Measurements from ENCODE around the gene PI4KB.

Gene PI4KB

GRCh38 chr1:151311589-151312331 lies 15.5 kb downstream of the PI4KB start:
- H3K27me3 ChIP-seq (ENCODE audit: control insufficient read depth in 1 of 2, insufficient read depth in 1 of 2, low read length in 2 of 2), result no peaks in the 10 kb centered on the region
- H2BK12ac ChIP-seq (ENCODE audit: low read length in 2 of 2), result peak overlapping the region in 1 of 2 experiments; percentile 9
- H3K4me2 ChIP-seq (ENCODE audit: low read length, poor library complexity, severe bottlenecking), result no peak overlapping the region
- H3K4me3 ChIP-seq (ENCODE audit: insufficient read depth in 1 of 2, low read depth in 1 of 2, low read length in 2 of 2), result peak overlapping the region in 1 of 2 experiments; percentile 48
- H4K91ac ChIP-seq (ENCODE audit: low read length), result no peak overlapping the region
- H3K23ac ChIP-seq (ENCODE audit: low read length in 2 of 2), result no peak overlapping the region
- H3K79me1 ChIP-seq (replicated peaks; ENCODE audit: low read length, poor library complexity, severe bottlenecking), result peaks cover 27% of the 10 kb centered on the region
- H2AFZ ChIP-seq (ENCODE audit: low read depth, low read length), result no peak overlapping the region
- no peak overlapping the region for H4K8ac ChIP-seq (ENCODE audit: low read length)
- peak overlapping the region; percentile 59 for H2BK120ac ChIP-seq (ENCODE audit: low read depth, low read length)
- H2BK5ac ChIP-seq (ENCODE audit: low read depth, low read length, poor library complexity, severe bottlenecking), result no peak overlapping the region
- H3K9ac ChIP-seq (ENCODE audit: low read length), result peak overlapping the region; percentile 86
- H3K18ac ChIP-seq (ENCODE audit: low read depth in 1 of 2, low read length in 2 of 2), result peak overlapping the region; percentile 17 to 44
- H2AK5ac ChIP-seq (ENCODE audit: low read length, severe bottlenecking), result peak overlapping the region; percentile 49
- no peak overlapping the region for H2BK15ac ChIP-seq (ENCODE audit: low read depth, poor library complexity, severe bottlenecking)
- no peaks in the 10 kb centered on the region for H3K9me3 ChIP-seq (ENCODE audit: control insufficient read depth, low read length)
- no peak overlapping the region for H3K14ac ChIP-seq (ENCODE audit: low read length in 2 of 2)
- peaks cover 30% of the 10 kb centered on the region for H3K4me1 ChIP-seq (ENCODE audit: control insufficient read depth, insufficient read depth, low read depth, low read length)
- H3K36me3 ChIP-seq (ENCODE audit: control insufficient read depth in 1 of 2, insufficient read depth in 2 of 2, low read depth in 1 of 2, low read length in 2 of 2), result peaks cover 29 to 55% of the 10 kb centered on the region in 2 experiments
- 27% methylated on average over 7 of the region's 7 CpGs for WGBS
- DNase-seq, result peak; percentile 100
- peak overlapping the region; percentile 89 for H3K27ac ChIP-seq (ENCODE audit: low read length, poor library complexity, severe bottlenecking)
- peak overlapping the region in 1 of 2 experiments; percentile 64 for H3K4ac ChIP-seq (ENCODE audit: low read depth in 1 of 2, low read length in 2 of 2)

GRCh38 chr1:151311011-151311410 lies 16.2 kb downstream of the PI4KB start:
- Histone ChIP-seq H3K4me2 (ENCODE audit: low read length, poor library complexity, severe bottlenecking) (no peak overlapping the region), H2AK5ac (ENCODE audit: low read length, severe bottlenecking) (peak overlapping the region; percentile 10), H2AFZ (ENCODE audit: low read depth, low read length) (no peak overlapping the region), H2BK120ac (ENCODE audit: low read depth, low read length) (no peak overlapping the region), H3K36me3 (ENCODE audit: control insufficient read depth in 1 of 2, insufficient read depth in 2 of 2, low read depth in 1 of 2, low read length in 2 of 2) (peaks cover 31 to 55% of the 10 kb centered on the region in 2 experiments), H2BK5ac (ENCODE audit: low read depth, low read length, poor library complexity, severe bottlenecking) (no peak overlapping the region), H2BK12ac (ENCODE audit: low read length in 2 of 2) (no peak overlapping the region), H3K4ac (ENCODE audit: low read depth in 1 of 2, low read length in 2 of 2) (no peak overlapping the region), H3K27me3 (ENCODE audit: control insufficient read depth in 1 of 2, insufficient read depth in 1 of 2, low read length in 2 of 2) (no peaks in the 10 kb centered on the region), H3K4me3 (ENCODE audit: insufficient read depth in 1 of 2, low read depth in 1 of 2, low read length in 2 of 2) (peak overlapping the region in 1 of 2 experiments; percentile 30), H3K4me1 (ENCODE audit: control insufficient read depth, insufficient read depth, low read depth, low read length) (peaks cover 30% of the 10 kb centered on the region), H3K9me3 (ENCODE audit: control insufficient read depth, low read length) (no peaks in the 10 kb centered on the region), H3K79me1 (replicated peaks; ENCODE audit: low read length, poor library complexity, severe bottlenecking) (peaks cover 25% of the 10 kb centered on the region), H3K9ac (ENCODE audit: low read length) (peak overlapping the region; percentile 73), H4K91ac (ENCODE audit: low read length) (no peak overlapping the region), H3K23ac (ENCODE audit: low read length in 2 of 2) (no peak overlapping the region), H3K14ac (ENCODE audit: low read length in 2 of 2) (peak overlapping the region in 1 of 2 experiments; percentile 86), H4K8ac (ENCODE audit: low read length) (no peak overlapping the region), H3K27ac (ENCODE audit: low read length, poor library complexity, severe bottlenecking) (peak overlapping the region; percentile 64), H2BK15ac (ENCODE audit: low read depth, poor library complexity, severe bottlenecking) (no peak overlapping the region), H3K18ac (ENCODE audit: low read depth in 1 of 2, low read length in 2 of 2) (peak overlapping the region in 1 of 2 experiments; percentile 1)
- WGBS, result 75% methylated on average over 4 of the region's 4 CpGs
- peak; percentile 55 for DNase-seq

GRCh38 chr1:151309811-151310323 lies 17.3 kb downstream of the PI4KB start:
- 49% methylated on average over 7 of the region's 7 CpGs for WGBS

GRCh38 chr1:151294742-151295462 lies 32.3 kb downstream of the PI4KB start:
- Histone ChIP-seq H3K9ac (ENCODE audit: low read length) (no peak overlapping the region), H3K18ac (ENCODE audit: low read depth in 1 of 2, low read length in 2 of 2) (no peak overlapping the region), H2BK12ac (ENCODE audit: low read length in 2 of 2) (no peak overlapping the region), H3K4ac (ENCODE audit: low read depth in 1 of 2, low read length in 2 of 2) (no peak overlapping the region), H4K91ac (ENCODE audit: low read length) (no peak overlapping the region), H3K4me3 (ENCODE audit: insufficient read depth in 1 of 2, low read depth in 1 of 2, low read length in 2 of 2) (no peak overlapping the region), H2BK15ac (ENCODE audit: low read depth, poor library complexity, severe bottlenecking) (no peak overlapping the region), H3K27me3 (ENCODE audit: control insufficient read depth in 1 of 2, insufficient read depth in 1 of 2, low read length in 2 of 2) (no peaks in the 10 kb centered on the region), H2AFZ (ENCODE audit: low read depth, low read length) (no peak overlapping the region), H3K23ac (ENCODE audit: low read length in 2 of 2) (no peak overlapping the region), H3K4me1 (ENCODE audit: control insufficient read depth, insufficient read depth, low read depth, low read length) (no peaks in the 10 kb centered on the region), H3K9me3 (ENCODE audit: control insufficient read depth, low read length) (no peaks in the 10 kb centered on the region), H3K27ac (ENCODE audit: low read length, poor library complexity, severe bottlenecking) (no peak overlapping the region), H3K79me1 (replicated peaks; ENCODE audit: low read length, poor library complexity, severe bottlenecking) (peaks cover 15% of the 10 kb centered on the region), H3K36me3 (ENCODE audit: control insufficient read depth in 1 of 2, insufficient read depth in 2 of 2, low read depth in 1 of 2, low read length in 2 of 2) (peaks cover 77 to 92% of the 10 kb centered on the region in 2 experiments), H2BK120ac (ENCODE audit: low read depth, low read length) (no peak overlapping the region), H4K8ac (ENCODE audit: low read length) (no peak overlapping the region), H2BK5ac (ENCODE audit: low read depth, low read length, poor library complexity, severe bottlenecking) (no peak overlapping the region), H3K14ac (ENCODE audit: low read length in 2 of 2) (no peak overlapping the region), H2AK5ac (ENCODE audit: low read length, severe bottlenecking) (no peak overlapping the region), H3K4me2 (ENCODE audit: low read length, poor library complexity, severe bottlenecking) (no peak overlapping the region)
- DNase-seq, result no peak
- WGBS, result 89% methylated on average over 2 of the region's 2 CpGs

More at GRCh38 chr1:151309811-151310323, 17.3 kb downstream of the PI4KB start:
- Histone ChIP-seq H3K27ac (ENCODE audit: low read length, poor library complexity, severe bottlenecking) (peak overlapping the region; percentile 78), H3K36me3 (ENCODE audit: control insufficient read depth in 1 of 2, insufficient read depth in 2 of 2, low read depth in 1 of 2, low read length in 2 of 2) (peaks cover 30 to 57% of the 10 kb centered on the region in 2 experiments), H3K4me2 (ENCODE audit: low read length, poor library complexity, severe bottlenecking) (peak overlapping the region; percentile 11), H3K18ac (ENCODE audit: low read depth in 1 of 2, low read length in 2 of 2) (no peak overlapping the region), H3K4ac (ENCODE audit: low read depth in 1 of 2, low read length in 2 of 2) (no peak overlapping the region), H3K23ac (ENCODE audit: low read length in 2 of 2) (no peak overlapping the region), H2BK12ac (ENCODE audit: low read length in 2 of 2) (no peak overlapping the region), H2BK120ac (ENCODE audit: low read depth, low read length) (no peak overlapping the region), H3K79me1 (replicated peaks; ENCODE audit: low read length, poor library complexity, severe bottlenecking) (peaks cover 27% of the 10 kb centered on the region), H3K27me3 (ENCODE audit: control insufficient read depth in 1 of 2, insufficient read depth in 1 of 2, low read length in 2 of 2) (no peaks in the 10 kb centered on the region), H3K9me3 (ENCODE audit: control insufficient read depth, low read length) (no peaks in the 10 kb centered on the region), H4K91ac (ENCODE audit: low read length) (no peak overlapping the region), H2AK5ac (ENCODE audit: low read length, severe bottlenecking) (peak overlapping the region; percentile 21), H3K14ac (ENCODE audit: low read length in 2 of 2) (no peak overlapping the region), H3K9ac (ENCODE audit: low read length) (peak overlapping the region; percentile 73), H3K4me1 (ENCODE audit: control insufficient read depth, insufficient read depth, low read depth, low read length) (peaks cover 30% of the 10 kb centered on the region), H2BK15ac (ENCODE audit: low read depth, poor library complexity, severe bottlenecking) (no peak overlapping the region), H4K8ac (ENCODE audit: low read length) (no peak overlapping the region), H2BK5ac (ENCODE audit: low read depth, low read length, poor library complexity, severe bottlenecking) (no peak overlapping the region), H3K4me3 (ENCODE audit: insufficient read depth in 1 of 2, low read depth in 1 of 2, low read length in 2 of 2) (peak overlapping the region in 1 of 2 experiments; percentile 30), H2AFZ (ENCODE audit: low read depth, low read length) (no peak overlapping the region)
- peak; percentile 94 for DNase-seq
